HG03432 (cell line): Measurements from ENCODE around the gene ANO9.
"Not testable (repeated sequence)": the region's sequence is repeated elsewhere in the genome, so short reads cannot be mapped to it uniquely, and the experiment has no call there.

ENCODE experiments used
- ATAC-seq: cut with Tn5 transposase; IDR thresholded peaks from one replicate; pipeline ENCODE4 v1.9.1; 2021; ENCODE audit warnings: mild to moderate bottlenecking, moderate library complexity; ENCODE audit not compliant: unreplicated experiment

ANO9 gene

GRCh38 chr11:417652-418342 lies 24.0 kb downstream of the ANO9 start:
- no peak for ATAC-seq

DNA sequence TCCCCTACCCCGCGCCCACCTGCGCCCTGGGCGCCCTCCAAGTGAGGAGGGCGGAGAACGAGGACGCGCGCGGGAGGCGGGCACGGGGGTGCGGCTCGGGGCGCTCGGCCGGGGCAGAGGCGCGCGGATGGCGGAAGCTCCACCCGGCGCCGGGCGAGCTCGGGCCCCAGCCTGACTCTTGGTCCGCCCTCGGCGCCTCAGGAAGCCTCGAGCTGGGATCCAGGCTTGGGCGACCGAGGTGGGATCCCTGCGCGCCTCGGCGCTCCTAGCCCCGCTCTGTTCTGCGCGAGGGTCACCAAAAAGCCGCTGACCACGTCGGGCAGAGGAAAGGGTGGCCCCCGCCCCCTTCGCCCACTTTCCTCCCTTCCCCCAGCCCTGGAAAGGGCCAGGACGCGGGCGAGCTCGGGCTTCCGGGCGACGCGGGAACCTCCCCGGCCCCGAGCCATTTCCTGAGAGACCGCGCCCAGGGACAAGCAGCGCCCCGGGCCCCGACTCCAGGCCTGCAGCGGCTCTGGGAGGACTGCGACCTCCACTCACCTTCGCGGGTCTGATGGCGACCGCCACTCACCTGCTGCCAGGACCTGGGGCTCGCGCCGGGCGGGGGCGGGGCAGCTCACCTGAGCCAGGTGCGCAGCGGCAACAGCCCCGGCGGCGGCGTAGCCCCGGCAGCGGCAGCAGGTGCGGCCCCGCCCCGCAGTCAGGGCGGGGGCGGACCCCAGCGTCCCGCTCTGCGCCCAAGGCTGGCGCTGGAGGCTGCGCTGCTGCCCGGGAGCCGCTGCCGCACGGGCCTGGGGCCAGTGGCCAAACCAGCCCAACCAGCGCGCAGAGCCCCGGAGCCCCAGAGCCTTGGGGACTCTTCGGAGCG lies 24.8 kb downstream of the ANO9 start:
- ATAC-seq = no peak

GRCh38 chr11:416051-416756 lies 25.6 kb downstream of the ANO9 start:
- no peak for ATAC-seq

GRCh38 chr11:415640-416041 lies 26.2 kb downstream of the ANO9 start:
- no peak for ATAC-seq

GRCh38 chr11:414318-414857 lies 27.4 kb downstream of the ANO9 start:
- ATAC-seq = no peak

- ATAC-seq = no peak
These were observed 28.4 kb downstream of the ANO9 start for GRCh38 chr11:413120-414081.

GRCh38 chr11:412641-413119 lies 29.1 kb downstream of the ANO9 start:
- ATAC-seq = no peak

GRCh38 chr11:411520-411919 lies 30.3 kb downstream of the ANO9 start:
- ATAC-seq = not testable (repeated sequence)

DNA sequence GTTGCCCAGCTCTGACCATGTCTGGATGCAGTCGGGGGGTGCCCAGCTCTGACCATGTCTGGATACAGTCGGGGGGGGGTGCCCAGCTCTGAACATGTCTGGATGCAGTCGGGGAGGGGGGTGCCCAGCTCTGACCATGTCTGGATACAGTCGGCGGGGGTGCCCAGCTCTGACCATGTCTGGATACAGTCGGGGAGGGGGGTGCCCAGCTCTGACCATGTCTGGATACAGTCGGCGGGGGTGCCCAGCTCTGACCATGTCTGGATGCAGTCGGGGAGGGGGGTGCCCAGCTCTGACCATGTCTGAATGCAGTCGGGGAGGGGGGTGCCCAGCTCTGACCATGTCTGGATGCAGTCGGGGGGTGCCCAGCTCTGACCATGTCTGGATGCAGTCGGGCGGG lies 31.1 kb downstream of the ANO9 start:
- not testable (repeated sequence) for ATAC-seq

GRCh38 chr11:409600-410483 lies 32.0 kb downstream of the ANO9 start:
- ATAC-seq = no peak

GRCh38 chr11:409008-409599 lies 32.7 kb downstream of the ANO9 start:
- ATAC-seq = no peak

- no peak for ATAC-seq
These were observed 33.4 kb downstream of the ANO9 start for GRCh38 chr11:408154-409007.

DNA sequence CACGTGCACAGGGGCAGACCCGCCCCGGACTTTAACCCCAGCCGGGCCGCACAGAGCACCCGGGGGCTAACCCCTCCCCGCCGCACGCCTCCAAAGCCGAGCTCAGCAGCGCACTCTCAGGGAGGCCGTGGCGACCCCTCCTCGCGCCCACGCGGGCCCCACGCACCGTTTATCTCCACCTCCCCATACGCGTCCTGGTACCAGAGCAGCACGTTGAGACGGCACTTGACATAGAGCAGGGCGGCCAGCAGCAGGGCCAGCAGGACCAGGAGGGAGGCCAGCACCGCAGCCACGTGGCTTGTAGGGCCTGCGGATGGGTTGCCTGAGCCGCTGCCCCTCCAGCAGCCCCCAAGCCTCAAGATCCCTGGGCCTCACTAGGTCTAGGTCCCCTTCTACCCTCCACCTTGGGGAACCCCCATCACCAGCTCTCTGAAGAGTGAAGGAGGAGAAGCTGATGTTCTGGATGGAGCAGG lies 34.1 kb downstream of the ANO9 start:
- ATAC-seq = no peak

DNA sequence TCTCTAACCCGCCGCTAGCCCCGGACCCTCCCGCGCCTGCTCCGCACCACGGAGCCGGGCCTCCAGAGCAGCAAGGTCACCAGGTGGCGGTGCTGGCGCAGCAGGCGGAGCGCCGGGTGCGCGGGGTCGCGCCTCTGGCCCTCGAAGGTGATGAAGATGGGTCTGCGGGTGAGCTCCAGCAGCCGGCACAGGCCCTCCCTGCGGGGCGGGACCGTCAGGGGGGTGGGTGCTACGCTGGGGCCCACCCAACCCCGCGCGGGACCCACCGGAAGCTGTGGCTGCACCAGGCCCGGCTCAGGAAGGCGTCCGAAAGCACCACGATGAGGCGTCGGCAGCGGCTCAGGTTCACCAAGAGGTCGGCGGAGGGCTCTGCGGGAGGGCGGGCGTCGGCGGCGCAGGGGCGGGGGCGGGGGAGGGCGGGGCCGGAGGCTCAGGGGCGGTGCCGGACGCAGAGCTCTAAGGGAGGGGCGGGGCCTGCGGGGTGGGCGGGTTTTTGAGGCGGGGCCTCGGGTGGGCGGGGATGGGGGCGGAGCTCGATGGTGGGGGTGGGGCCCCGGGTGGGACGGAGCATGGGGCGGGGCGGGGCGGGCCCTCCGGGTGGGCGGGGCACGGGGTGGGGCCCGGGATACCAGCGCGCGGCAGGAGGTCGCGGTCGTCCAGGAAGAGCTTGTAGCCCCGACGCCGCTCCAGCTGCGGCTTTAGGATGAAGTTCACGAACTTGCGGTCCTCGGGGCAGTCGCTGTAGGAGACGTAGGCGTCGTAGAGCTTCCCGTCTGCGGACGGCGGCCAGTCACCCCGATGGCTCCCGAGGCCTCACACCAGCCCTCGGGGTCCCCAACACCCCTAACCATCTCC lies 34.8 kb downstream of the ANO9 start:
- peak; percentile 68 for ATAC-seq

- no peak for ATAC-seq
These were observed 35.6 kb downstream of the ANO9 start for GRCh38 chr11:405954-406795.
